Endodermal cell (in vitro differentiated cells): Measurements from ENCODE around the gene NUDT21. TPM values are rescaled to one million over a fixed set of nuclear protein-coding genes. Genes with fewer than 3 reads are reported as not detected.

ENCODE experiments used
- DNase-seq: peaks from one replicate; pipeline ENCODE4 v3.0.0-alpha.2; 2017
- H3K27ac ChIP-seq: 2 replicates; pipeline ENCODE4 v1.5.1; 2013; ENCODE audit warnings: mild to moderate bottlenecking, low read depth, low read length, moderate library complexity
- H3K27me3 ChIP-seq: 2 replicates; pipeline ENCODE4 v1.6.1; 2013; ENCODE audit warnings: mild to moderate bottlenecking, low read length, moderate library complexity; ENCODE audit not compliant: insufficient read depth, control insufficient read depth, poor library complexity, severe bottlenecking
- H3K36me3 ChIP-seq: 2 replicates; pipeline ENCODE4 v1.7.0; 2013; ENCODE audit warnings: mild to moderate bottlenecking, low read length, moderate library complexity; ENCODE audit not compliant: control insufficient read depth, insufficient read depth
- H3K4me1 ChIP-seq: one replicate; pipeline ENCODE4 v1.7.0; 2013; ENCODE audit warnings: low read length; ENCODE audit not compliant: control insufficient read depth, insufficient read depth
- H3K4me3 ChIP-seq: 2 replicates; pipeline ENCODE4 v1.5.1; 2013; ENCODE audit warnings: mild to moderate bottlenecking, low read length, moderate library complexity
- H3K9ac ChIP-seq: 2 replicates; pipeline ENCODE4 v1.6.1; 2013; ENCODE audit warnings: mild to moderate bottlenecking, low read length, moderate library complexity; ENCODE audit not compliant: poor library complexity, severe bottlenecking; ENCODE audit errors: extremely low read depth
- H3K9me3 ChIP-seq: 2 replicates; pipeline ENCODE4 v1.6.1; 2013; ENCODE audit warnings: mild to moderate bottlenecking, low read length, moderate library complexity; ENCODE audit not compliant: control insufficient read depth
- H3K27ac Mint-ChIP-seq: 2 replicates; pipeline ENCODE4 v1.8.0; 2020; ENCODE audit warnings: mixed read lengths
- H3K27me3 Mint-ChIP-seq: 2 replicates; pipeline ENCODE4 v1.8.0; 2021; ENCODE audit warnings: mild to moderate bottlenecking, mixed read lengths; ENCODE audit not compliant: insufficient read depth
- H3K36me3 Mint-ChIP-seq: 2 replicates; pipeline ENCODE4 v1.8.0; 2020; ENCODE audit warnings: low read depth, mixed read lengths
- H3K4me1 Mint-ChIP-seq: 2 replicates; pipeline ENCODE4 v1.8.0; 2020; ENCODE audit warnings: mixed read lengths
- H3K4me3 Mint-ChIP-seq: 2 replicates; pipeline ENCODE4 v1.8.0; 2020; ENCODE audit warnings: mild to moderate bottlenecking, moderate library complexity, mixed read lengths
- H3K9me3 Mint-ChIP-seq: 2 replicates; pipeline ENCODE4 v1.8.0; 2020; ENCODE audit warnings: mild to moderate bottlenecking, mixed read lengths
- WGBS, 2 experiments: methylation state at CpG; one replicate each; pipeline versions ENCODE4 v1.1.5 to v1.1.7; 2013; ENCODE audit warnings: missing lambda C conversion rate in 2 of 2, mixed read lengths in 1 of 2; ENCODE audit not compliant: insufficient coverage in 1 of 2, insufficient read length in 1 of 2; 5-methylcytosine and 5-hydroxymethylcytosine counted together
- total RNA-seq, 2 donors: library from RNA; stranded (reverse); fragmentation: NEBNext Ultra II Directional in 1 of 2; extraction: Animal tissue kit (Norgen Biotek cat#: 25700) in 1 of 2; gene quantifications; 2 replicates in 1 of 2; 3 replicates in 1 of 2; pipeline ENCODE4 v1.2.1, GENCODE V29; 2021
- TF ChIP-seq, protein P1 (sequence below): fragments of 200-600 bp; sonication (generic); conservative IDR thresholded peaks from 2 replicates; pipeline ENCODE4 v1.5.0; 2021; ENCODE audit warnings: antibody characterized with exemption, mild to moderate bottlenecking

NUDT21 gene
- total RNA-seq, 2 donors from 2014 or later, result 177 to 185 TPM

DNA sequence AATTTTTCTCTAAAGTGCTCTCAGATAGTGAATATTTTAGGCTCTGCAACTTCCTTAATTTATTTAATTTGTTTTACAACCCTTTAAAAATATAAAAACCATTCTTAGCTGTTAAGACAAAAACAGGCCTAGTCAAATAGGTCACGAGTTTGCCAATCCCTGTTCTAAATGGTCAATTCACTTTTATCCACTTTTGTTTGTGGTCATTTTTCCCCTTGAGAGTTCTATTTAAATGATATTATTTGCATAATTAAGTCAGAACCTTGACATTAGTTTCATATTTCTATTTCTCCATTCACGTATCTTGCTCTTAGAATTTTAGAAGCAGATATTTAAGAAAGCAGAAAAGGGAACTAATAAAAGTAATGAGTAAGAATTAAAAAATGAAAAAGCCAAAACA, 29.8 kb downstream of the NUDT21 start:
- Histone ChIP-seq H3K9ac (no peak overlapping the region), H3K4me3 (no peak overlapping the region), H3K9me3 (no peaks in the 10 kb centered on the region), H3K4me1 (peaks cover 10% of the 10 kb centered on the region), H3K27me3 (no peaks in the 10 kb centered on the region), H3K27ac (no peak overlapping the region), H3K36me3 (no peaks in the 10 kb centered on the region)
- 93 to 100% methylated on average over 1 of the region's 2 CpGs for WGBS, 2 experiments
- H3K4me3 Mint-ChIP-seq, result no peak overlapping the region
- TF ChIP-seq, protein P1, sequence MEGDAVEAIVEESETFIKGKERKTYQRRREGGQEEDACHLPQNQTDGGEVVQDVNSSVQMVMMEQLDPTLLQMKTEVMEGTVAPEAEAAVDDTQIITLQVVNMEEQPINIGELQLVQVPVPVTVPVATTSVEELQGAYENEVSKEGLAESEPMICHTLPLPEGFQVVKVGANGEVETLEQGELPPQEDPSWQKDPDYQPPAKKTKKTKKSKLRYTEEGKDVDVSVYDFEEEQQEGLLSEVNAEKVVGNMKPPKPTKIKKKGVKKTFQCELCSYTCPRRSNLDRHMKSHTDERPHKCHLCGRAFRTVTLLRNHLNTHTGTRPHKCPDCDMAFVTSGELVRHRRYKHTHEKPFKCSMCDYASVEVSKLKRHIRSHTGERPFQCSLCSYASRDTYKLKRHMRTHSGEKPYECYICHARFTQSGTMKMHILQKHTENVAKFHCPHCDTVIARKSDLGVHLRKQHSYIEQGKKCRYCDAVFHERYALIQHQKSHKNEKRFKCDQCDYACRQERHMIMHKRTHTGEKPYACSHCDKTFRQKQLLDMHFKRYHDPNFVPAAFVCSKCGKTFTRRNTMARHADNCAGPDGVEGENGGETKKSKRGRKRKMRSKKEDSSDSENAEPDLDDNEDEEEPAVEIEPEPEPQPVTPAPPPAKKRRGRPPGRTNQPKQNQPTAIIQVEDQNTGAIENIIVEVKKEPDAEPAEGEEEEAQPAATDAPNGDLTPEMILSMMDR, result no peak
- DNase-seq, result no peak
- no peaks in the 10 kb centered on the region for H3K9me3 Mint-ChIP-seq
- no peaks in the 10 kb centered on the region for H3K27me3 Mint-ChIP-seq
- no peak overlapping the region for H3K27ac Mint-ChIP-seq
- peaks cover 2% of the 10 kb centered on the region for H3K36me3 Mint-ChIP-seq
- H3K4me1 Mint-ChIP-seq, result peaks cover 36% of the 10 kb centered on the region

DNA sequence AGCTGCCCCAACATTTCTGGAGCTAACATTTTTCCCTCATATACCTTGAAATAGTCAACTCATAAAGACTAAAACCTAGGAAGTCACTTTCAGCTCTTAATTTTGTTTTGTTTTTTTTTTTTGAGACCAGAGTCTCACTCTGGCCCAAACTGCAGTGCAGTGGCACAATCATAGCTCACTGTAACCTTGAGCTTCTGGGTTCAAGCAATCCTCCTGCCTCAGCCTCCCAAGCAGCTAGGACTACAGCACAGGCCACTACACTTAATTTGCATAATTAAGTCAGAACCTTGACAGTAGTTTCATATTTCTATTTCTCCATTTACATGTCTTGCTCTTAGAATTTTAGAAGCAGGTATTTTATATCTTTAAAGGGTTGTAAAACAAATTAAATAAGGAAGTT, 30.5 kb downstream of the NUDT21 start:
- Mint-ChIP-seq H3K36me3 (peaks cover 2% of the 10 kb centered on the region), H3K4me1 (peaks cover 36% of the 10 kb centered on the region), H3K27me3 (no peaks in the 10 kb centered on the region), H3K27ac (no peak overlapping the region), H3K9me3 (no peaks in the 10 kb centered on the region), H3K4me3 (peak overlapping the region; percentile 7)
- peaks cover 10% of the 10 kb centered on the region for H3K4me1 ChIP-seq
- H3K27me3 ChIP-seq, result no peaks in the 10 kb centered on the region
- H3K36me3 ChIP-seq, result no peaks in the 10 kb centered on the region
- H3K27ac ChIP-seq, result no peak overlapping the region
- no peak for DNase-seq
- H3K9ac ChIP-seq, result no peak overlapping the region
- H3K9me3 ChIP-seq, result no peaks in the 10 kb centered on the region
- TF ChIP-seq, protein P1, result no peak
- no peak overlapping the region for H3K4me3 ChIP-seq

DNA sequence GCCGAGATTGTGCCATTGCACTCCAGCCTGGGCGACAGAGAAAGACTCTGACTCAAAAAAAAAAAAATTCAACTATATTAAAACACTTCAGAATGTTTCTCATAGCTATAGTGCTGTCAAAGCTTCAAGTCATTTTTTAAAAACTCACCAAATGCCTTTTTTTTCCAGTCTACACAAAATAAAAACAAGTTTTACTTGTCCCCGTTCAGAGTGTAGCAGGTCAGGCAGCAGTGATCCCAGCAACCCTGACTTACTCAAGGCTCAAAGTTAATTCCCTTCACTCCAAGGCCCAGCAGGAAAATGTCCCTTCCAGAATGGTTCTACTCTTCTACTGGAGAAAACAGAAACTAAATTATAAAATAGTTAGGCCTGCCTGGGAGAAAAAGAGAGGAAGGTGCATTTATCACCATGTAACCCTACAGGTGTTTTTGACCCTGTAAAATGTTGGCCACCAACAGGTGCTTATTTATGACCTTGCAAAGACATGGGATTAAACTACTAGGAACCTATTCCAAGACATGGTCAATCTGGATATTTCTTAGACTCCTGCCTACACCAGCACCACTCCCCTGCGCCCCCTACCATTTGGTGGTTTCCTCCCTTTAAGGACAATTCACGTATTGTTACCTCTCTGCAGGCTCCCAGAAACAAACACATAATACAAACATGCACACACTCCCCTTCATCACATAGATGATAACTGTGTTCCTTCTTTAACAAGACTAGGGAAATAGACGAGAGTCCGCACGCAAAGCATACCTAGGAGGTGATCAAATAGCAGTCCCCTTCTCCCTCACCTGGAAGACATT, 31.2 kb downstream of the NUDT21 start:
- peak overlapping the region; percentile 7 for H3K4me3 Mint-ChIP-seq
- Histone ChIP-seq H3K9me3 (no peaks in the 10 kb centered on the region), H3K4me1 (peaks cover 10% of the 10 kb centered on the region), H3K27ac (no peak overlapping the region), H3K36me3 (no peaks in the 10 kb centered on the region), H3K27me3 (no peaks in the 10 kb centered on the region), H3K4me3 (no peak overlapping the region), H3K9ac (no peak overlapping the region)
- no peaks in the 10 kb centered on the region for H3K9me3 Mint-ChIP-seq
- H3K4me1 Mint-ChIP-seq, result peaks cover 42% of the 10 kb centered on the region
- DNase-seq, result no peak
- TF ChIP-seq, protein P1, result peak; percentile 39
- peaks cover 2% of the 10 kb centered on the region for H3K36me3 Mint-ChIP-seq
- 81 to 89% methylated on average over 7 to 8 of the region's 8 CpGs for WGBS, 2 experiments
- H3K27ac Mint-ChIP-seq, result peak overlapping the region; percentile 33
- no peaks in the 10 kb centered on the region for H3K27me3 Mint-ChIP-seq
